IPS-NIHi7 (cell line): ENCODE data around the gene NHS.

Source experiments
- DNase-seq: peaks from one replicate; pipeline ENCODE4 v3.0.0; 2012; ENCODE audit warnings: mixed read lengths; ENCODE audit errors: extremely low spot score

The NHS gene

DNA sequence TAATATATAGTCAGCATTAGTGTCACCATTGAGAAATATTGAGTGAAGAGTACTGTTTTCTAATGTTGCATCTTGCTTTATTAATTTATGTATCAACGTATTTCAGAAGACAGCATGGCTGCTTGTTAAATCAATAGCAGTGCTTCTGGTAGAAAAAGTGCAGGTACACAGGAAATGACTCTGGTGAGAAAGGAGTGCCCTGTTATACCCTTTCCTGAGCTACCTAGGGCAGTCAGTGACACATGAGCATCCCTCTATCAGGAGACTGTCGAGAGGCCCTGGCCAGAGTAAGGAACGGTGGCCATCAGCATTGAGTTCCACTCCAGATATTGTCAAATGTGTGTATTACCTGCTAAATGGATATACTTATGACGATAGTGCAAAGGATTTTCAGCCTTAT is 404.4 kb downstream of the NHS start:
- DNase-seq: no peak
